GM08714 (cell line): ENCODE results near the gene NPTX1.

ENCODE experiments used
- H3K4me3 ChIP-seq: fragments of 200-500 bp; sonication (Bioruptor generic); 2 replicates; pipeline ENCODE4 v1.5.1; 2014; ENCODE audit warnings: mild to moderate bottlenecking, low read length, inconsistent platforms
- ZNF274 ChIP-seq: IDR thresholded peaks from 2 replicates; pipeline ENCODE4 v1.6.1; 2012; ENCODE audit warnings: mild to moderate bottlenecking, low read depth, low read length

NPTX1 gene

DNA sequence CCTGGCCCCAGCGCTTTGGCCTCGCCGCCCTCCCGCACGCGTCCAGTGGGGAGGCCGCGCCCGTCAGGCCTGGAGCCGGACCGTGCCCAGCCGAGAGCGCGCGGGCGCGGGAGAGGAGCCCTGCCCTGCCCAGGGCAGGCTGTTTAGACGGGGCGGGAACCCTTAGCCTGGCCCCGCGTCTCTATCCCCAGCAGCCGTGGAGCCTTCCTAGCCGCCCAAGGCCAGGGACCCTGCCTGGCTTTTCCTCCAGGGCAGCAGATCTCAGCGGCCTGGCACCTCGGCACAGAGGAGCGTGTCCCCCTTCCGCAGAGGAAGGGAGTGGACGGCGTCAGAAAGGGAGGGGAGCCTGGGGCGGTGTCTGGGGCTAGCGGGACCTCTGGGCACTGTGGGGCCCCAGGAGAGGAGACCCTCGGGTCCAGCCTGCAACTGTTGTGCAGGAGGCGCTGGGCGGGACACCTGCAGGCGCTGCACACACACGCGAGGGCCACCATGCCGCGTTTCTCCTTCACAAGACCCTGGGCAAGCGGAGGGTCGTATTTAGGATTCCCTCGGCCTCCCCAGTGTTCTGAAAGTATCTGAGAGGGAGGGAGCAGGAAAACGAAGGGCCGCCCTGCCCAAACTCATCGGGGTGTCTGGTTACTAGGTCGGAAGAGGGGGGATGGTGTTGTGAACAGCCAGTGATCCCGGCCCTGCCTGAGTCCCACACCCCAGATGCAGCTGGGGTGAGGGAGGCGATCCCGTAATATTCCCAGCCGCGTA is 2.3 kb upstream of the NPTX1 start:
- TF ChIP-seq ZNF274: no peak
- no peak overlapping the region for H3K4me3 ChIP-seq

DNA sequence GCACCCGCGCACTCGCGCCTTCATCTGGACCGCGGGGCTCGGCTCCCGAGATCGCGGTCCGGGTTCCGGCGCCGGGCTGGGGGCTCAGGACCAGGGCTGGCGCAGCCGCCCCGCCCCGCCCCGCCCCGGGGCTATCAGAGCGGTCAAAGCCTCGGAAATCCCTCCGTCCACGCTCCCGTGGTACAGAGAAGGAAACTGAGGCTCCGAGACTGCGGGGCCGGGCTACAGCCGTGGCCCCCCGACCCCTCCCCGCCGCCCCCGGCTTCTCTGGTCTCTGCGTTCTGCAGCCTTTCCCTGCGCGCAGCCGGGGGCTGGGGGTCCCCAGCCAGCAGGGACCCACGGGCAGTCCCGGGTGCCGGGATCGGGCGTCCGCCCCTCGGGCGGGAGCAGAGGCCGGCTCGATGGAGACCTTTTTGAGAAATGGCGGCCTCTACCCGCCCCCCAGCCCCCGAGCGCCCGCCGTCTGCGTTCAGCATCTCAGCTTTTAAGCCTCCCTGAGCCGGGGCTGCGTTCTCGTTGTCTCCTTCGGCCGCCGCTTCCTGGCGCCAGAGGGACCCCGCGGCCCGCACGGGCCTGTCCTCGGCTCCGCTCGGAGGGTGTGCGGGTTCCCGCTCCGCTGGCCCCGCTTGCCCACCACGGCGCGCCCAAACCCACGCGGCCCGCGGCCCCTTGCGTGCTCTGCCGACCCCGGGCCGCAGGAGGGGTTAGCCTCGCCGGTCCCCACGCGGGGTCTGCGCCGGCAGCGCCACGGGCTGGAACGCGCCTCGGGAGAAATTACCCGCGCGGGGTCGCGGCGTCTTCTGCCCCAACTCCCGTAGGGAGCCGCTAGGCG is 1.5 kb upstream of the NPTX1 start:
- TF ChIP-seq ZNF274: no peak

DNA sequence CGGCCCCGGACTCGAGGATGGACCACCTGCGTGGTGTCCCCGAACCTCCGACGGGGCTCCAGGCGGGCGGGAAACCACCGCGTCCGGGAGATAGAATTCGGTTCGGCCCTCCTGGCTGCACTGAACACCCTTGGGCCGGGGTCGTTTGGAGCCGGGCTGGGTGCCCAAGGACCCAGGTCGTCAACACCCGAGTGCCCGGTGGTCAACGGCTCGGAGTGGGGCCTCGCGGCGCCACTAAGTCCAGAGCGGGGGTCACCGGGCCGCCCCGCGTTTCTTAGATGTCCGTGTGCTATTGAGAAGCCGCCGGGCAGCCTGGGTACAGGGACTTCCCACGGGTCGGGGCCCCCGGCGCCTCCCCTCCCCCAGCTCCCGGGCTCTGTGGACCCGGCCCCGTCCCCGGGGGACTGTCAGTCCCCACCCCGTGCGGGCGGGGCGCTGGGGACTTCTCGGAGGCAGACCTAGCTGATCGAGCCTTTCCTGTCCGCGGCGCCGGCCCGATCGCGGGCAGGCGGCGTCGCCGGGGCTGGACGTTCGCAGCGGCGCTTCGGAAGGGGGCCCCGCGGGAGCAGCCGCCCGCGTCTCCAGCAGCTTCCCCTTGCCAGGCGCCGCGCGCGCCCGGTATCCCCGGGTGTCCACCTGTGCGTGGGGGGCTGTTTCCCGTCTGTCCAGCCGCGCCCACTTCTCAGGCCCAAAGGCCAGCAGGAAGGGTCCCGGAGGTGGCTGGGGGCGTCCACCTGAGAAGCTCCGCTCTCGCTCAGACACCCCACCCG is 655 bp upstream of the NPTX1 start:
- no peak overlapping the region for H3K4me3 ChIP-seq
- TF ChIP-seq ZNF274: no peak

More for the DNA sequence above, 1.5 kb upstream of the NPTX1 start:
- no peak overlapping the region for H3K4me3 ChIP-seq

- H3K4me3 ChIP-seq: no peak overlapping the region
- no peak for TF ChIP-seq ZNF274
Measured at GRCh38 chr17:80474961-80475909, 1.2 kb downstream of the NPTX1 start.

DNA sequence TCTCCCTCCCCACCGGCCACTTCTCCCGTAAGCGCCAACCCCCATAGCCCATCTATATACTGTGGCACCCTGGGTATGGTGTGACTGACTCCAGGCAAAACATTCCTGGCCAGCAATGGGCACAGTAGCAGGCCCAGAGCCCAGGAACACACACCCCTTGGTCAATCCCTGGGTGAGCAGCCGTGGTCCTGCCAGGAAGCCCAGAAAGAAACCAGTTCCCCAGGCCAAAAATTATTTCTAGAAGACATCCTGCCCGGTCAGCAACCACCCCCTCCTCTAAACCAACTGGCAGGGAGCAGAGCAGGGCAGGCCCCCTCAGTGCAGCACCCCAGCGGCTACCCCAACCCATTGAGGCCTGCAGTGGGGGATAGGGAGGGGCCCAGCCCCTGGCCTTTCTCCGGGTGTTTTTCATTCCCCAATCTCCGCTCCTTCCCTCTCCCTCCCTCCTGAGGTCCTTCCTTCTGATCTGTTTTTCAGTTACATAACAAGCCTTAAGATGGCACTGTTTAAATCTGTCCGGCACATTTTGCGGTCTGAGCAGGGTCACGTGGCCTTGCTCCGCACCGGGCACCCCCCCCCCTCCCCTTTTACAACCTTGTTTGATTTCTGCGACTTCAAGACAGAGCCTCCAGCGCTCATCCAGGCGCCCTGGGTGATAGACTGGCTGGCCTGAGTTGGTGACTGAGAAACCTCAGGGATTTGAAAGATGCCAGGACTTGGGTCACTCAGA is 2.0 kb downstream of the NPTX1 start:
- no peak overlapping the region for H3K4me3 ChIP-seq
- TF ChIP-seq ZNF274: no peak

DNA sequence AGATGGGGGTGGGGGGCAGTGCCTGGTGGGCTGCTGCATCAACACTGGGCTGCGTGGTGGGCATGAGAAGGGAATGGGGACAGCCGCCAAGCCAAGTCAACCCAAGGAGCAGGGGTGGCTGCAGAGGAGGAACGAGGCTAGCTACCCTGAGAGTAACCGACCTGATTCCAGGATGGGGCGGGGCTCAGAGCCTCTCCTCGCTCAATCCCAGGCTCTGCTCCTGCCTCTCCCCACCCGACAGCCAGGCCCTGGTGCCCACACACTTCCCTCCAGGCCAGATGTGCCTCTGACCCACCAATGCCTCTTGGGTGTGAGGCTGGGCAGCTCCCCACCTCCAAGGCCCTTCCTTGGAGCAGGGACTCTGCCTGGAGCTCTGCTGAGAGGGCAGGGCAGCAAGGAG is 2.7 kb downstream of the NPTX1 start:
- H3K4me3 ChIP-seq: no peak overlapping the region
- TF ChIP-seq ZNF274: no peak

- TF ChIP-seq ZNF274: no peak
- no peak overlapping the region for H3K4me3 ChIP-seq
Measured at GRCh38 chr17:80472996-80473395, 3.4 kb downstream of the NPTX1 start.

DNA sequence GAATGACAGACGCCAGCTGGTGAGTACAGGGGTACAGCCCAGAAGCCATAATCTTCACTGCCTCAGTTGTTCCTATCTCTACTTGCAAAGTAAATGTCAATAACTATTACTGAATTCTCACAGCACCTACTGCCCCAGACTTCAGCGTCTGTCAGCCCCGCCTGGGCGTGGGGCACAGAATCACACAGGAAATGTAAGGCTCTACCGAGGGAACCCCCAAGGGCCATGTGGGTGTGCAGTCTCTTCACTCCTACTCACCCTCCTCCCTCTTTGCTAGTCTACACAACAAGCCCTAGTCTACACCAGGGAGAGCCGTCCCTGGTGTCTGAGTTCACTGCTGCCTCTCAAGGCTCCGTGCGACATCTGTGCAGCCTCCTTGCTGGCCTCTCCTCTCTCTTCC is 4.5 kb downstream of the NPTX1 start:
- TF ChIP-seq ZNF274: no peak
- H3K4me3 ChIP-seq: no peak overlapping the region

DNA sequence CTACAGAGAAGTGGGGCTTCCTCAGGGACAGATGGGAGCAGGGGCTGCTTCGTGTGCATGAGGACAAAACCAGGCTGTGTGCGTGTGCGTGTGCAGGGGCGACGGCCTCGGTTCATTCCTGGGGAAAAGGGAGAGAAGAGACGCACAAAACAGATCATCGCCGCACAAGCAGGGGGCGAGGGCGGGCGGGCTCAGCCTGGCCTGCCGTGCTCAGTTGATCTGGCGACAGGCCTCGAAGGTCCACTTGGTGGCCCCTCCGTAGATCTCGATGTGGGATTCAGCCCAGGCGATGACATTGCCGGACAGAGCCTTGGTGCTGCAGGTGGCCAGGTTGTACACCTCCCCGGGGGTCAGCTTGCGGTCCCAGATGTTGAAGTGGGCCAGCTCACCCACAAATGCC is 5.8 kb downstream of the NPTX1 start:
- no peak for TF ChIP-seq ZNF274
- H3K4me3 ChIP-seq: no peak overlapping the region

DNA sequence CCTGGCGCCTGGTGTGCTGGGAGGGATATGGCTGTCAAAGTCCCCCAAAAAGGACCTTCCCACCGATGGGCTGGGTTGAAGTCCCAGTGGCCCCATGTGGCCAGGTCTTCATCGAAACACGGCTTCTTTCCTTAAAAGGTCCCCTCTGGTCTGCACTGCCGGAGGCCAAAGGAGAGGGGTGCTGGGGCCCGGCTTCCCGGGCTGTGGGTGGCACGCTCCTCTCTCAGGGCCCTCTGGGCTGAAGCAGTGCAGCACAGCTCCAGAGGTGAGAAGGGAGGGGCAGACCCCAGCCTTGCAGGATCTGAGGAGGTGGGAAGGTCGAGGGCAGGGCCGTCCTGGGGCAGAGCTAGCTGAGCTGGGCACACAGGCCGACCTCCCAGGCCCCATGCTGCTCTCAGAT is 6.7 kb downstream of the NPTX1 start:
- TF ChIP-seq ZNF274: no peak
- H3K4me3 ChIP-seq: no peak overlapping the region

- no peak overlapping the region for H3K4me3 ChIP-seq
- no peak for TF ChIP-seq ZNF274
Measured at GRCh38 chr17:80468781-80469493, 7.5 kb downstream of the NPTX1 start.

DNA sequence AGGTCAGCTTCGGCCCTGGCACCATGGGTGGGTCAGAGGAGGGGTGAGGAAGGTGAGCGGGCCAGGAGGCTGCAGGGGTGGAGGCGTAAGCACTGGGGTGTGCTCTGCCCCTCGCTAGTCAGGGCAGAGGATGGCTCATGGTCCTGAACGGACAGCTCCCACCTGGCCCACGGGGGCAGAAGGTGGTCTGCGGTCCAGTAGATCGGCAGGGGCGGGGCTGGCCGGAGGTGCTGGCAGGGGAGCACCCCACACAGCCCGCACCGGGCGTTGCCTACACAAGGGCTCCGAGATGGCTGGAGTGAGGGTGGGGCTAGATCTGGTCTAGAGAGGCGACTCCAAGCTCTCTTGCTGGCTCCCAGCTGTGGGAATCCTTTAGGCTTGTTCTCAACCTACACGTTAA is 8.2 kb downstream of the NPTX1 start:
- H3K4me3 ChIP-seq: no peak overlapping the region
- TF ChIP-seq ZNF274: no peak
